ENCODE results near the gene OR6S1.

- TF ChIP-seq POLR2A (IDR thresholded peaks at IDR 0.05; ENCODE audit: low read depth, low read length): no peak
- no peak for TF ChIP-seq CTCF (IDR thresholded peaks at IDR 0.05; ENCODE audit: extremely low read depth in 1 of 2, insufficient read depth in 1 of 2, low read depth in 1 of 2, low read length in 2 of 2)
- TF ChIP-seq EZH2 (IDR thresholded peaks at IDR 0.05; ENCODE audit: borderline replicate concordance, low read depth, low read length, severe bottlenecking): no peak
Observed at GRCh38 chr14:20631023-20631879, 10.2 kb downstream of the OR6S1 start.
